HepG2 (cell line): ENCODE results near the gene USP25. TPM values are rescaled to one million over a fixed set of nuclear protein-coding genes. Genes with fewer than 3 reads are reported as not detected.

ENCODE experiments used
- ATAC-seq: fragments of 200-7000 bp; cut with Tn5 transposase; 3 replicates; pipeline ENCODE4 v1.9.1; 2020; ENCODE audit warnings: mild to moderate bottlenecking, moderate library complexity
- BruUV-seq: library from RNA; stranded (reverse); fragments of 400-500 nt; replicated peaks from 2 replicates; lab custom pipeline; 2021; lab: Mats Ljungman, UMichigan
- CTCF ChIA-PET: fragments of 300-600 bp; formaldehyde crosslinking; extraction: SDS; loops from one replicate; lab custom pipeline; 2021; ENCODE audit warnings: low total read pairs, inconsistent platforms, low intra/inter-chr PET ratio; lab: Yijun Ruan, JAX
- POLR2A ChIA-PET: fragments of 350-600 bp; sonication (Branson Sonifier 250); formaldehyde crosslinking; loops from one replicate; lab custom pipeline; 2020; ENCODE audit warnings: antibody characterized with exemption, inconsistent platforms; lab: Yijun Ruan, JAX
- DNase-seq: peaks from one replicate; pipeline ENCODE4 v3.0.0-alpha.2; 2015; ENCODE audit warnings: low spot score
- FAIRE-seq: peaks from 3 replicates; lab custom pipeline; 2011; peaks lifted over from hg19 to GRCh38; lab: Jason Lieb, UNC
- H2AFZ ChIP-seq: one replicate; pipeline ENCODE4 v1.6.1; 2011; ENCODE audit warnings: low read length, inconsistent platforms
- H3K27ac ChIP-seq: fragments of 300-600 bp; 3 replicates; pipeline ENCODE4 v1.8.0; 2011; ENCODE audit warnings: mixed run types, mild to moderate bottlenecking, mixed read lengths, low read length, inconsistent platforms; ENCODE audit not compliant: insufficient read depth; ENCODE audit errors: extremely low read length
- H3K27me3 ChIP-seq, 2 experiments: fragments of 200-600 bp in 1 of 2; 2 replicates in 1 of 2; 3 replicates in 1 of 2; pipeline versions ENCODE4 v1.6.0 to v1.8.0; 2011; ENCODE audit warnings: low read length in 2 of 2, mild to moderate bottlenecking in 2 of 2, moderate library complexity in 2 of 2, inconsistent platforms in 1 of 2; ENCODE audit not compliant: insufficient read depth in 2 of 2, control insufficient read depth in 1 of 2
- H3K36me3 ChIP-seq, 2 experiments: fragments of 200-600 bp in 1 of 2; replicated peaks in 1 of 2; 2 replicates in 1 of 2; 3 replicates in 1 of 2; pipeline versions ENCODE4 v1.5.1 to v1.8.0; 2011; ENCODE audit warnings: low read length in 2 of 2, inconsistent platforms in 1 of 2; ENCODE audit not compliant: insufficient read depth in 2 of 2, control insufficient read depth in 1 of 2
- H3K4me1 ChIP-seq: 2 replicates; pipeline ENCODE4 v1.5.1; 2012; ENCODE audit warnings: low read length, inconsistent platforms; ENCODE audit not compliant: insufficient read depth
- H3K4me2 ChIP-seq: 2 replicates; pipeline ENCODE4 v1.6.0; 2011; ENCODE audit warnings: low read depth, low read length, inconsistent platforms
- H3K4me3 ChIP-seq, 3 experiments: fragments of 200-600 bp in 1 of 3; sonication (generic), shearing (Covaris generic) in 1 of 3; replicated peaks in 1 of 3; 2 replicates each; pipeline ENCODE4 v1.5.1; 2011 to 2016; ENCODE audit warnings: low read length in 3 of 3, inconsistent platforms in 2 of 3, low read depth in 2 of 3, mild to moderate bottlenecking in 2 of 3, control low read depth in 1 of 3, mixed read lengths in 1 of 3; ENCODE audit not compliant: insufficient read depth in 1 of 3
- H3K79me2 ChIP-seq: one replicate; pipeline ENCODE4 v1.6.1; 2011; ENCODE audit warnings: low read length, inconsistent platforms; ENCODE audit not compliant: insufficient read depth
- H3K9ac ChIP-seq: 2 replicates; pipeline ENCODE4 v1.6.0; 2011; ENCODE audit warnings: mild to moderate bottlenecking, low read depth, low read length, inconsistent platforms; ENCODE audit not compliant: insufficient read depth
- H3K9me3 ChIP-seq: 2 replicates; pipeline ENCODE4 v1.5.1; 2012; ENCODE audit warnings: mild to moderate bottlenecking, low read length
- H4K20me1 ChIP-seq: 2 replicates; pipeline ENCODE4 v1.6.0; 2011; ENCODE audit warnings: inconsistent platforms, mild to moderate bottlenecking, low read length, moderate library complexity; ENCODE audit not compliant: insufficient read depth
- IRX3 ChIP-seq: sonication (generic); formaldehyde crosslinking; IDR thresholded peaks from 2 replicates; pipeline ENCODE4 v1.8.1; 2023; ENCODE audit warnings: mild to moderate bottlenecking, low read depth, missing genetic modification reagents, borderline replicate concordance
- ISX ChIP-seq: sonication (generic); formaldehyde crosslinking; conservative IDR thresholded peaks from 2 replicates; pipeline ENCODE4 v1.5.0; 2020; ENCODE audit warnings: missing genetic modification reagents
- NBN ChIP-seq: fragments of 450-650 bp; conservative IDR thresholded peaks from 2 replicates; pipeline ENCODE4 v1.6.1; 2017
- NR2F6 ChIP-seq, 2 experiments: IDR thresholded peaks; 2 replicates each; pipeline ENCODE4 v1.6.1; 2016; ENCODE audit warnings: antibody characterized with exemption in 1 of 2, mild to moderate bottlenecking in 1 of 2
- TSC22D2 ChIP-seq: sonication (generic); formaldehyde crosslinking; IDR thresholded peaks from 2 replicates; pipeline ENCODE4 v1.5.1; 2020; ENCODE audit warnings: missing genetic modification reagents, mild to moderate bottlenecking, borderline replicate concordance
- YY1 ChIP-seq: IDR thresholded peaks from 2 replicates; pipeline ENCODE4 v1.6.1; 2011; ENCODE audit warnings: low read length, low read depth, moderate library complexity, mild to moderate bottlenecking; ENCODE audit not compliant: insufficient read depth, insufficient replicate concordance
- ZBTB21 ChIP-seq: sonication (generic); formaldehyde crosslinking; IDR thresholded peaks from 2 replicates; pipeline ENCODE4 v1.4.0; 2020; ENCODE audit warnings: missing genetic modification reagents
- WGBS: methylation state at CpG from one replicate; pipeline ENCODE4 v1.1.6; 2017; ENCODE audit warnings: low lambda C conversion rate; 5-methylcytosine and 5-hydroxymethylcytosine counted together
- in situ Hi-C: cut with HindIII; loops from 2 replicates; pipeline ENCODE4 v1.10.0; 2017; ENCODE audit warnings: low pct_unique_long_range_greater_than_20kb; ENCODE audit not compliant: extremely low pct_ligation_motif_present
- intact Hi-C: fragments of 100-400 bp; cut with micrococcal nuclease; formaldehyde crosslinking; loops from one replicate; pipeline ENCODE4 v1.10.0; 2022; ENCODE audit not compliant: unreplicated experiment
- polyA plus RNA-seq, 8 experiments: library from polyadenylated mRNA; depleted of rRNA in 3 of 8; stranded (reverse) in 7 of 8; unstranded in 1 of 8; fragments of >200 nt; fragmentation: Illumina TruSeq in 4 of 8; extraction: Trizol in 4 of 8; gene quantifications; 2 replicates each; pipeline versions ENCODE4 v1.2.1 to v1.2.3, GENCODE V29; 2011 to 2016; ENCODE audit warnings: low read depth in 4 of 8, missing spikeins in 1 of 8, mixed read lengths in 1 of 8; ENCODE audit not compliant: insufficient read depth in 1 of 8
- total RNA-seq, 5 experiments: library from RNA; depleted of rRNA; stranded (reverse); fragments of >200 nt; fragmentation: Illumina TruSeq; extraction: Trizol; gene quantifications; 2 replicates each; pipeline ENCODE4 v1.2.3, GENCODE V29; 2016; ENCODE audit warnings: low read depth in 1 of 5
- TF ChIP-seq, protein P1 (sequence below): sonication (generic); formaldehyde crosslinking; IDR thresholded peaks from 2 replicates; pipeline ENCODE4; 2020; ENCODE audit warnings: missing genetic modification reagents, mild to moderate bottlenecking, borderline replicate concordance
- TF ChIP-seq, protein P2 (sequence below): sonication (generic); formaldehyde crosslinking; IDR thresholded peaks from 2 replicates; pipeline ENCODE4 v1.4.0; 2020; ENCODE audit warnings: missing genetic modification reagents
- TF ChIP-seq, protein P3 (sequence below): sonication (generic); formaldehyde crosslinking; IDR thresholded peaks from 2 replicates; pipeline ENCODE4 v1.8.0; 2022; ENCODE audit warnings: mild to moderate bottlenecking, missing genetic modification reagents
- TF ChIP-seq, protein P4 (sequence below): sonication (generic); formaldehyde crosslinking; IDR thresholded peaks from 2 replicates; pipeline ENCODE4 v1.4.0; 2020; ENCODE audit warnings: mild to moderate bottlenecking, missing genetic modification reagents

USP25 gene
- total and polyA plus RNA-seq, 2 of the 13 experiments (the other 11 are each of a cell fraction or from before 2014, with no cell fraction given): 12.4 to 26.3 TPM

DNA sequence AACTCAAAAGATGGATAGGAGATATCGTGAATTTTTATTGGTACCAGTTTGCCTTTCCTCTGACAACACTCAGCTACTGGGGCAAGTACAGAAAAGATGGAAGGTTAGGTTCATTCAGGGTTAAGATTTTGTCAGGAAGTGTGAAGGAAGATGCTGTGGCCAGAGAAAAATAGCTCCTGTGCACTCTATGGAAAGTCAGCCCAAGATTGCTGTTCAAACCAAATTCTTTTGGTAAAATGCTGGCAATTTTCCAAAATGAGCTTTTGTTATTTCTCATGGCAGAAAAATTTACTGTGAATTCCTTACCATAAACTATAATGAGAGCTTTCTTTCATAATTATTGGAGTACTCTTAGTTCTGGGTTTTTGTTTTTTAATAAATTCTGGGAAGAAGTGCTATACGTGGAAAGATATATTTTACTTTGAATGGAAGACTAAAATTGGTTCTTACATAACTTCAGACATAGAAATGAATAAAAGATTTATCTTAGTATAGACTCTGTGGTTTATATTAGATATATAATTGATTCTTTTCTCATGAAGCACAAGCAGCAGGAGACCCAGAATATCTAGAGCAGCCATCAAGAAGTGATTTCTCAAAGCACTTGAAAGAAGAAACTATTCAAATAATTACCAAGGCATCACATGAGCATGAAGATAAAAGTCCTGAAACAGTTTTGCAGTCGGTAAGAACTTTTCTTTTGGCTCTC lies 112.2 kb downstream of the USP25 start (continued):
- TF ChIP-seq, protein P1, sequence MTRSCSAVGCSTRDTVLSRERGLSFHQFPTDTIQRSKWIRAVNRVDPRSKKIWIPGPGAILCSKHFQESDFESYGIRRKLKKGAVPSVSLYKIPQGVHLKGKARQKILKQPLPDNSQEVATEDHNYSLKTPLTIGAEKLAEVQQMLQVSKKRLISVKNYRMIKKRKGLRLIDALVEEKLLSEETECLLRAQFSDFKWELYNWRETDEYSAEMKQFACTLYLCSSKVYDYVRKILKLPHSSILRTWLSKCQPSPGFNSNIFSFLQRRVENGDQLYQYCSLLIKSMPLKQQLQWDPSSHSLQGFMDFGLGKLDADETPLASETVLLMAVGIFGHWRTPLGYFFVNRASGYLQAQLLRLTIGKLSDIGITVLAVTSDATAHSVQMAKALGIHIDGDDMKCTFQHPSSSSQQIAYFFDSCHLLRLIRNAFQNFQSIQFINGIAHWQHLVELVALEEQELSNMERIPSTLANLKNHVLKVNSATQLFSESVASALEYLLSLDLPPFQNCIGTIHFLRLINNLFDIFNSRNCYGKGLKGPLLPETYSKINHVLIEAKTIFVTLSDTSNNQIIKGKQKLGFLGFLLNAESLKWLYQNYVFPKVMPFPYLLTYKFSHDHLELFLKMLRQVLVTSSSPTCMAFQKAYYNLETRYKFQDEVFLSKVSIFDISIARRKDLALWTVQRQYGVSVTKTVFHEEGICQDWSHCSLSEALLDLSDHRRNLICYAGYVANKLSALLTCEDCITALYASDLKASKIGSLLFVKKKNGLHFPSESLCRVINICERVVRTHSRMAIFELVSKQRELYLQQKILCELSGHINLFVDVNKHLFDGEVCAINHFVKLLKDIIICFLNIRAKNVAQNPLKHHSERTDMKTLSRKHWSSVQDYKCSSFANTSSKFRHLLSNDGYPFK: no peak
- TF ChIP-seq NR2F6 (IDR thresholded peaks at IDR 0.05) (no peak), NR2F6 (CRISPR knock-in tag; IDR thresholded peaks at IDR 0.05) (no peak), ISX (CRISPR knock-in tag) (no peak), TSC22D2 (CRISPR knock-in tag) (no peak)
- TF ChIP-seq, protein P2, sequence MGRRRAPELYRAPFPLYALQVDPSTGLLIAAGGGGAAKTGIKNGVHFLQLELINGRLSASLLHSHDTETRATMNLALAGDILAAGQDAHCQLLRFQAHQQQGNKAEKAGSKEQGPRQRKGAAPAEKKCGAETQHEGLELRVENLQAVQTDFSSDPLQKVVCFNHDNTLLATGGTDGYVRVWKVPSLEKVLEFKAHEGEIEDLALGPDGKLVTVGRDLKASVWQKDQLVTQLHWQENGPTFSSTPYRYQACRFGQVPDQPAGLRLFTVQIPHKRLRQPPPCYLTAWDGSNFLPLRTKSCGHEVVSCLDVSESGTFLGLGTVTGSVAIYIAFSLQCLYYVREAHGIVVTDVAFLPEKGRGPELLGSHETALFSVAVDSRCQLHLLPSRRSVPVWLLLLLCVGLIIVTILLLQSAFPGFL: no peak
- TF ChIP-seq, protein P3, sequence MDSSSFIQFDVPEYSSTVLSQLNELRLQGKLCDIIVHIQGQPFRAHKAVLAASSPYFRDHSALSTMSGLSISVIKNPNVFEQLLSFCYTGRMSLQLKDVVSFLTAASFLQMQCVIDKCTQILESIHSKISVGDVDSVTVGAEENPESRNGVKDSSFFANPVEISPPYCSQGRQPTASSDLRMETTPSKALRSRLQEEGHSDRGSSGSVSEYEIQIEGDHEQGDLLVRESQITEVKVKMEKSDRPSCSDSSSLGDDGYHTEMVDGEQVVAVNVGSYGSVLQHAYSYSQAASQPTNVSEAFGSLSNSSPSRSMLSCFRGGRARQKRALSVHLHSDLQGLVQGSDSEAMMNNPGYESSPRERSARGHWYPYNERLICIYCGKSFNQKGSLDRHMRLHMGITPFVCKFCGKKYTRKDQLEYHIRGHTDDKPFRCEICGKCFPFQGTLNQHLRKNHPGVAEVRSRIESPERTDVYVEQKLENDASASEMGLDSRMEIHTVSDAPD (CRISPR knock-in tag): no peak

DNA sequence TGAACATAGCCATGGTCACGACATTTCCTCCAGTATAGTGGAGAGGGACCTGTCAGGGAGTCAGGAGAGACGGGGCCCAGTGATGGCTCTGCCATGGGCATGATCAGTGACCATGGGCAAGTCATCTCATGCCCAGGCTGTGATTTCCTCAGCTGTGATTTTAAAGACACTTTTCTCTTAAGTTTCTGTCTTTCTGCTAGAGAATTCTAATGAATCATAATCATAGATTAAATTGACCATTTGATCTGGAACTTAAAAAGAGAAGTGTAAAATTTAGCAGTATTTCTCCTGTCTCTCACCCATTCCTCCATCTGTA lies 112.7 kb downstream of the USP25 start:
- ChIA-PET CTCF (no interaction called here), POLR2A (no interaction called here)
- H3K9me3 ChIP-seq: no peaks in the 10 kb centered on the region
- FAIRE-seq (no peak), DNase-seq (no peak), ATAC-seq (no peak)
- no peaks in the 10 kb centered on the region for H3K27me3 ChIP-seq
- BruUV-seq: no TSS peak
- no peak overlapping the region for H2AFZ ChIP-seq
- H3K4me3 ChIP-seq: no peak overlapping the region
- no peaks in the 10 kb centered on the region for H4K20me1 ChIP-seq
- WGBS: 95% methylated on average over 2 of the region's 2 CpGs
- no peaks in the 10 kb centered on the region for H3K79me2 ChIP-seq
- intact Hi-C loops (no loop called here), in situ Hi-C loops (no loop called here)
- H3K4me1 ChIP-seq: no peaks in the 10 kb centered on the region
- H3K4me2 ChIP-seq: no peak overlapping the region
- peaks cover 2 to 13% of the 10 kb centered on the region in 2 experiments; a peak in 4 of 5 replicates for H3K36me3 ChIP-seq
- H3K9ac ChIP-seq: no peak overlapping the region
- H3K27ac ChIP-seq: no peak overlapping the region
- TF ChIP-seq, protein P4, sequence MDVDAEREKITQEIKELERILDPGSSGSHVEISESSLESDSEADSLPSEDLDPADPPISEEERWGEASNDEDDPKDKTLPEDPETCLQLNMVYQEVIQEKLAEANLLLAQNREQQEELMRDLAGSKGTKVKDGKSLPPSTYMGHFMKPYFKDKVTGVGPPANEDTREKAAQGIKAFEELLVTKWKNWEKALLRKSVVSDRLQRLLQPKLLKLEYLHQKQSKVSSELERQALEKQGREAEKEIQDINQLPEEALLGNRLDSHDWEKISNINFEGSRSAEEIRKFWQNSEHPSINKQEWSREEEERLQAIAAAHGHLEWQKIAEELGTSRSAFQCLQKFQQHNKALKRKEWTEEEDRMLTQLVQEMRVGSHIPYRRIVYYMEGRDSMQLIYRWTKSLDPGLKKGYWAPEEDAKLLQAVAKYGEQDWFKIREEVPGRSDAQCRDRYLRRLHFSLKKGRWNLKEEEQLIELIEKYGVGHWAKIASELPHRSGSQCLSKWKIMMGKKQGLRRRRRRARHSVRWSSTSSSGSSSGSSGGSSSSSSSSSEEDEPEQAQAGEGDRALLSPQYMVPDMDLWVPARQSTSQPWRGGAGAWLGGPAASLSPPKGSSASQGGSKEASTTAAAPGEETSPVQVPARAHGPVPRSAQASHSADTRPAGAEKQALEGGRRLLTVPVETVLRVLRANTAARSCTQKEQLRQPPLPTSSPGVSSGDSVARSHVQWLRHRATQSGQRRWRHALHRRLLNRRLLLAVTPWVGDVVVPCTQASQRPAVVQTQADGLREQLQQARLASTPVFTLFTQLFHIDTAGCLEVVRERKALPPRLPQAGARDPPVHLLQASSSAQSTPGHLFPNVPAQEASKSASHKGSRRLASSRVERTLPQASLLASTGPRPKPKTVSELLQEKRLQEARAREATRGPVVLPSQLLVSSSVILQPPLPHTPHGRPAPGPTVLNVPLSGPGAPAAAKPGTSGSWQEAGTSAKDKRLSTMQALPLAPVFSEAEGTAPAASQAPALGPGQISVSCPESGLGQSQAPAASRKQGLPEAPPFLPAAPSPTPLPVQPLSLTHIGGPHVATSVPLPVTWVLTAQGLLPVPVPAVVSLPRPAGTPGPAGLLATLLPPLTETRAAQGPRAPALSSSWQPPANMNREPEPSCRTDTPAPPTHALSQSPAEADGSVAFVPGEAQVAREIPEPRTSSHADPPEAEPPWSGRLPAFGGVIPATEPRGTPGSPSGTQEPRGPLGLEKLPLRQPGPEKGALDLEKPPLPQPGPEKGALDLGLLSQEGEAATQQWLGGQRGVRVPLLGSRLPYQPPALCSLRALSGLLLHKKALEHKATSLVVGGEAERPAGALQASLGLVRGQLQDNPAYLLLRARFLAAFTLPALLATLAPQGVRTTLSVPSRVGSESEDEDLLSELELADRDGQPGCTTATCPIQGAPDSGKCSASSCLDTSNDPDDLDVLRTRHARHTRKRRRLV: no peak
- TF ChIP-seq NBN (no peak), YY1 (no peak), IRX3 (CRISPR knock-in tag) (no peak), ZBTB21 (no peak)
